ENCODE data around the gene RNF213. TPM values are rescaled to one million over a fixed set of nuclear protein-coding genes. Genes with fewer than 3 reads are reported as not detected.

RNF213 gene
- total RNA-seq, 1 experiment from 2014 or later, result 61.4 TPM

- H3K4me3 ChIP-seq (ENCODE audit: low read depth, low read length), result no peak overlapping the region
- no TSS peak for BruUV-seq (replicated peaks)
- no peaks in the 10 kb centered on the region for H3K9me3 Mint-ChIP-seq (ENCODE audit: unreplicated experiment)
- no peaks in the 10 kb centered on the region for H3K9me3 ChIP-seq
- H3K36me3 Mint-ChIP-seq (ENCODE audit: insufficient read depth, unreplicated experiment), result peaks cover 24% of the 10 kb centered on the region
- no peaks in the 10 kb centered on the region for H3K27me3 ChIP-seq (replicated peaks; ENCODE audit: control insufficient read depth, insufficient read depth, low read length)
- ChIA-PET CTCF (no interaction called here), POLR2A (interaction anchor here (0.7 kb wide), 1 partner anchor 214 kb away, joined by 14 read pairs; no protein-coding TSS in a partner anchor)
- H3K27me3 Mint-ChIP-seq (ENCODE audit: insufficient read depth, unreplicated experiment), result peaks cover 4% of the 10 kb centered on the region
- peaks cover 6% of the 10 kb centered on the region; the same call in 1 of the 2 replicates for H3K4me1 ChIP-seq
- DNase-seq, result no peak
- peaks cover 1% of the 10 kb centered on the region; the same call in 1 of the 2 replicates for H3K36me3 ChIP-seq (ENCODE audit: control insufficient read depth, insufficient read depth, low read length)
- no peak for TF ChIP-seq CTCF (IDR thresholded peaks at IDR 0.05; ENCODE audit: insufficient read depth in 1 of 2, low read depth in 1 of 2, low read length in 1 of 2, severe bottlenecking in 1 of 2, unreplicated experiment in 1 of 2)
- no peak overlapping the region for H3K4me3 Mint-ChIP-seq (ENCODE audit: unreplicated experiment)
- H3K4me1 Mint-ChIP-seq (ENCODE audit: low read depth, unreplicated experiment), result peaks cover 9% of the 10 kb centered on the region
- no peak overlapping the region for H3K27ac Mint-ChIP-seq (ENCODE audit: unreplicated experiment)
- intact Hi-C loops (cut with micrococcal nuclease; ENCODE audit: unreplicated experiment), result no loop called here
These were observed 157.9 kb downstream of the RNF213 start for GRCh38 chr17:80418589-80418988.

- H3K4me1 Mint-ChIP-seq (ENCODE audit: low read depth, unreplicated experiment), result peaks cover 2% of the 10 kb centered on the region
- H3K27me3 Mint-ChIP-seq (ENCODE audit: insufficient read depth, unreplicated experiment), result peaks cover under 1% of the 10 kb centered on the region
- H3K27ac Mint-ChIP-seq (ENCODE audit: unreplicated experiment), result no peak overlapping the region
- Histone ChIP-seq H3K27me3 (replicated peaks; ENCODE audit: control insufficient read depth, insufficient read depth, low read length) (no peaks in the 10 kb centered on the region), H3K9me3 (no peaks in the 10 kb centered on the region), H3K36me3 (ENCODE audit: control insufficient read depth, insufficient read depth, low read length) (peaks cover 1% of the 10 kb centered on the region; the same call in 1 of the 2 replicates), H3K4me1 (peaks cover 2% of the 10 kb centered on the region; the same call in 1 of the 2 replicates), H3K4me3 (ENCODE audit: low read depth, low read length) (no peak overlapping the region)
- H3K36me3 Mint-ChIP-seq (ENCODE audit: insufficient read depth, unreplicated experiment), result peaks cover 24% of the 10 kb centered on the region
- BruUV-seq (replicated peaks), result no TSS peak
- intact Hi-C loops (cut with micrococcal nuclease; ENCODE audit: unreplicated experiment), result no loop called here
- CTCF ChIA-PET, result no interaction called here
- POLR2A ChIA-PET, result interaction anchor here (0.7 kb wide), 1 partner anchor 213 kb away, joined by 14 read pairs; no protein-coding TSS in a partner anchor
- H3K9me3 Mint-ChIP-seq (ENCODE audit: unreplicated experiment), result no peaks in the 10 kb centered on the region
- H3K4me3 Mint-ChIP-seq (ENCODE audit: unreplicated experiment), result no peak overlapping the region
- DNase-seq, result no peak
- TF ChIP-seq CTCF (IDR thresholded peaks at IDR 0.05; ENCODE audit: insufficient read depth in 1 of 2, low read depth in 1 of 2, low read length in 1 of 2, severe bottlenecking in 1 of 2, unreplicated experiment in 1 of 2), result no peak
These were observed 158.6 kb downstream of the RNF213 start for GRCh38 chr17:80419255-80419654.

GRCh38 chr17:80421381-80422090, 160.9 kb downstream of the RNF213 start:
- Histone ChIP-seq H3K36me3 (ENCODE audit: control insufficient read depth, insufficient read depth, low read length) (peaks cover 1% of the 10 kb centered on the region; the same call in 1 of the 2 replicates), H3K9me3 (no peaks in the 10 kb centered on the region), H3K27me3 (replicated peaks; ENCODE audit: control insufficient read depth, insufficient read depth, low read length) (no peaks in the 10 kb centered on the region), H3K4me1 (no peaks in the 10 kb centered on the region), H3K4me3 (ENCODE audit: low read depth, low read length) (no peak overlapping the region)
- TF ChIP-seq CTCF (IDR thresholded peaks at IDR 0.05; ENCODE audit: insufficient read depth in 1 of 2, low read depth in 1 of 2, low read length in 1 of 2, severe bottlenecking in 1 of 2, unreplicated experiment in 1 of 2), result no peak
- H3K4me1 Mint-ChIP-seq (ENCODE audit: low read depth, unreplicated experiment), result no peaks in the 10 kb centered on the region
- POLR2A ChIA-PET, result no interaction called here
- H3K36me3 Mint-ChIP-seq (ENCODE audit: insufficient read depth, unreplicated experiment), result peaks cover 10% of the 10 kb centered on the region
- no peak for DNase-seq
- no peaks in the 10 kb centered on the region for H3K9me3 Mint-ChIP-seq (ENCODE audit: unreplicated experiment)
- H3K4me3 Mint-ChIP-seq (ENCODE audit: unreplicated experiment), result no peak overlapping the region
- no TSS peak for BruUV-seq (replicated peaks)
- CTCF ChIA-PET, result no interaction called here
- no peaks in the 10 kb centered on the region for H3K27me3 Mint-ChIP-seq (ENCODE audit: insufficient read depth, unreplicated experiment)
- H3K27ac Mint-ChIP-seq (ENCODE audit: unreplicated experiment), result no peak overlapping the region
- intact Hi-C loops (cut with micrococcal nuclease; ENCODE audit: unreplicated experiment), result no loop called here

Data from Caco-2 (cell line).